NCI-H2081 treated with DMSO at 0.1 percent for 48 hours (cell line): ENCODE measurements around the gene CDYL.

Source experiments
- DNase-seq: peaks from one replicate; lab custom pipeline; 2025; lab: John Stamatoyannopoulos, UW

CDYL gene, protein sequence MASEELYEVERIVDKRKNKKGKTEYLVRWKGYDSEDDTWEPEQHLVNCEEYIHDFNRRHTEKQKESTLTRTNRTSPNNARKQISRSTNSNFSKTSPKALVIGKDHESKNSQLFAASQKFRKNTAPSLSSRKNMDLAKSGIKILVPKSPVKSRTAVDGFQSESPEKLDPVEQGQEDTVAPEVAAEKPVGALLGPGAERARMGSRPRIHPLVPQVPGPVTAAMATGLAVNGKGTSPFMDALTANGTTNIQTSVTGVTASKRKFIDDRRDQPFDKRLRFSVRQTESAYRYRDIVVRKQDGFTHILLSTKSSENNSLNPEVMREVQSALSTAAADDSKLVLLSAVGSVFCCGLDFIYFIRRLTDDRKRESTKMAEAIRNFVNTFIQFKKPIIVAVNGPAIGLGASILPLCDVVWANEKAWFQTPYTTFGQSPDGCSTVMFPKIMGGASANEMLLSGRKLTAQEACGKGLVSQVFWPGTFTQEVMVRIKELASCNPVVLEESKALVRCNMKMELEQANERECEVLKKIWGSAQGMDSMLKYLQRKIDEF

DNA sequence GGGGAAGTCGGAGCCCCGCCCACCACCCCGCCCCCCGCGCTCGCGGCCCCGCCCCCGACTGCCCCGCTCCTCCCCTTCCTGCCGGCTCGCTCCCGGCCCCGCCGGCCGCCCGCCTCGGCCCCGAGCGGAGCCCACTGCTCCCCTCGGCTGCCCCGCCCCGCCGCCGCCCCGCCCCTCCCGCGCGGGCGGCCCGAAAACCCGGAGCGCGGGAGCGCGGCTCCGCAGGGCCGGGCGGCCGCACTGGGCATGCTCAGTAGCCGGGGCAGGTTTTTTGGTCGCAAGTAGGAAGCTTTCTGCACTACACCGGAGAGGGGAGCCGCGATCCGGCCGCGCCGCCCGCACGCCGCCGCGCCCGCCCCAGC lies at the start of gene CDYL:
CDYL (plus strand) TSS at position 274 of the 362 bp plus-strand sequence. CDS start 380 bp downstream, outside the sequence.
- peak; percentile 17 for DNase-seq

DNA sequence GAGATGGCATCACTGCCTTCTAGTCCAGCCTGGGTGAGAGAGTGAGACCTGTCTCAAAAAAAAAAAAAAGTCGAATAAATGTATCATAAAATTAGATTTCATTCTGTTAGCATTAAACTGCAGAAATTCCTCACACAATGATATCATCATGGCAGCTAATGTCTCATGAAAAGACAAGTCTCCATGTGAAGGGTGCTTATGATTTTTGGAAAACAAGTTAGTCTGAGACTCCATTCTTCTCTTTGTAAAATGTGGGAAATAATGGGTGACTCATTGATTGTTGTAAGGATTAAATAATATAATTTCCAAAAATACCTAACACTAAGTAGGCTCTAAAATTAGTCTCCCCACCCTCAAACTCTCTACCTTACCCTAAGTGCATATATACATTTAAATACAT lies 49.6 kb upstream of the CDYL start:
- no peak for DNase-seq

DNA sequence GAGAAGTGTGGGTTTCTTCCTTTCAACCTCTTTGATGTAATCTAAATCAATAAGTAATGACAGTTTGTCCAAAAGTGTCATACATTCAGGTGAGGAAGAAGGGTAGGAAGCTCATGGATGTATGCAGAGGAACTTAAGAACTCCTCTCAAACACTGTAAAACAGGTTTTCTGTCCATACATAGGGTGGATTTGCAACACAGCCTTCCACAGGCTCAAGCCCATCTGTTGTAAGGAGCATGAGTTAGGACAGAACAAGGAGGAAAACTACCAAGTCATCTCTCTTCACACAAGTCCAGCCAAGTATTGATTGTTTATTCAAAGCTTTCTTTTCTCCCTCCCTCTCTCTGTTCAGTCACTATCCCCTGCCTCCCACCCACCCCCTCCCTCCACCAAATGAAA lies 49.0 kb upstream of the CDYL start:
- DNase-seq = no peak

- DNase-seq = no peak
Observed at GRCh38 chr6:4727671-4728435, 48.4 kb upstream of the CDYL start.

DNA sequence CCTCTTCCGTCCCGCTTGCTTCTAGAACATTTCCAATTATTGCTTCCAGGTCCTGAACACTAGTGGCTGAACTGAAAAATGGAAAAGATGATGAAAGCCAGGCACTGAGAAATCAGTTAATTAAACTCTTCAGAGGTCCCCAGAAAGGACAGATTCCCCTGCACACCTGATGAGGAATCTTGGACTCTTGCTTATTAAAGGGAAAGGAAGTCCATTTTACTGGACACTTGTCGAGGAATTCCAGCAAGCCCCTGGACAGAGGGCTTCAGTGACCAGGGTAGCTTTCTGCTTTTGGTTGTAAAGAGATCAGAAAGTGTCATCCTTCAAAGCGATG lies 47.8 kb upstream of the CDYL start:
- DNase-seq = no peak

DNA sequence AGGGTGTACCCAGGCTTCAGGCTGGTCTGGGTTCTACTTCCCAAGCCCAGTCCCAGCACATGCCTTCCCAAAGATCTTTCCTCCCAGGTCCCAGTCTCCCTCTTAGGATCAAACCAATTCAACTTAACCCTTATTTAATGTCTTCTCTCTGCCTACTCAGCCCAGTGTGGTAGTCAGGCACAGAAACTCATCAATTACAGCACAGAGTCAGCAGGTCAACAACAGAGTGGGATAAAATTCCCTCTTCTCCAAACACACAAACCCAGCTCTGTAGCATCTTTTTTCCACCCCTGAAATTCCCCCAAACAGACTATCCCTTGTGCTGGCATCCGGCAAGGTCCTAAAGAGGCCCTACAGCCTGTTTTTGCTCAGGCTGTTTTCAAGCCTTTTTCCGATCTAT lies 47.3 kb upstream of the CDYL start:
- DNase-seq = no peak

DNA sequence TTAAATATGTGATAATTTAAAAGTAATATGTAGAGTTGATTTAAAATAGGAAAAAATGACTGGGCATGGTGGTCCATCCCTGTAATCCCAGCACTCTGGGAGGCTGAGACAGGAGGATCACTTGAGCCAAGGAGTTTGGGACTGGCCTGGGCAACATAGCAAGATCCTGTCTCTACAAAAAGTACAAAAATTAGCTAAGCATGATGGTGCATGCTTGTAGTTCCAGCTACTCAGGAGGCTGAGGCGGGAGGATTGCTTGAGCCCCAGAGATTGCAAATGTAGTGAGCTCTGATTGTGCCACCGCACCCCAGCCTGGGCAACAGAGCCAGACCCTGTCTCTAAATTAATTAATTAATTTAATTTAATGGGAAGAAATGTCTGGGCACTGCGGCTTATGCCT lies 44.2 kb upstream of the CDYL start:
- DNase-seq = no peak

DNA sequence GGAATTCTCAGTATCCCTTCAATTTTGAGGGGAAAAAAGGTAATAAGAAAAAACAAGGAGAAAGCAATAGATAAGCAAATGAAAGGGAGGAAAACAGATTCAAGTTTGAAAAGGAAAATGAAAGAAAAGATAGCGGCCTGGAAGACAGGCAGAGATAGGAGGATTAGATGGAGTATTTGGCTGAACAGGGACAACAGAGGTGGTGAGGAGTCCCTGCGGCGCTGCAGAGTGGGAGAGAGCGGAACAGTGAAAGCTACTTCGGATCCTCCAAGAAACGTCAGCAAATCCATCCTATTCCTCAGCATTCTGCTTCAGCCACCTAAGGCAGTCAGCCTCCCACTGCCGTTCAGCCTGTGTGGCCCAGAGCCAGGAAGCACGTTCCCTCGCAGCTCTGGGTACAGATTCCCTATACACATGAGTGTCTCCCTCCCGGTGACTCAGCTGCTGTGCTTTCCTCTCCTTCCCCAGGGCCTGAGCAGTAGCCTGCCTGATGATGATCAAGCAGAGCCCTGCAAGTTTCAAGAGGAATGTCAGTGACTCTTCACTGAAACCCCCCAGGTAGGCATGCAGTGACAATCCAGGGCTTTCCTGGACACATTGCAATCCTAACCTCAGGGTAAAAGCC lies 43.4 kb upstream of the CDYL start:
- no peak for DNase-seq

- DNase-seq = no peak
Observed at GRCh38 chr6:4736371-4736873, 39.8 kb upstream of the CDYL start.

- DNase-seq = no peak
Observed at GRCh38 chr6:4740032-4740431, 36.2 kb upstream of the CDYL start.

GRCh38 chr6:4743062-4743461 lies 33.1 kb upstream of the CDYL start:
- no peak for DNase-seq

GRCh38 chr6:4743926-4744325 lies 32.3 kb upstream of the CDYL start:
- no peak for DNase-seq

DNA sequence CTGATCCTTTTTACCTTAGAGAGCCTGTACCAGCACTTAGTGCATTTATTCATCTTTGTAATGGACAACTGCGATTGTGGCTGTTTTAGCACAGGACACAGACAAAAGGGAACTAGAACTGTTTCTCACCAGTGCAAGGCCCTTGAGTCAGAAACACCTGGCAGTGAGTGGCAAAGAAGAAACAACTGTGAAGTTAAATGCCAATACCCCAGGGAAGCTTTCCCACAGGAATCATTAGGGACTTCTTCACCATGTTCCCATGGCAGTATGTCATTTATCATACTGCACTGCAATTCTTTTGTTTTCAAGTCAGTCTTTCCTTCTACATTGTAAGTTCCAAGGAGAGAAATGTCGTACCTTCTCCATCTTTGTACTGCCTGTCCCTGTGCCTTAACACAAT lies 28.6 kb upstream of the CDYL start:
- DNase-seq = no peak

DNA sequence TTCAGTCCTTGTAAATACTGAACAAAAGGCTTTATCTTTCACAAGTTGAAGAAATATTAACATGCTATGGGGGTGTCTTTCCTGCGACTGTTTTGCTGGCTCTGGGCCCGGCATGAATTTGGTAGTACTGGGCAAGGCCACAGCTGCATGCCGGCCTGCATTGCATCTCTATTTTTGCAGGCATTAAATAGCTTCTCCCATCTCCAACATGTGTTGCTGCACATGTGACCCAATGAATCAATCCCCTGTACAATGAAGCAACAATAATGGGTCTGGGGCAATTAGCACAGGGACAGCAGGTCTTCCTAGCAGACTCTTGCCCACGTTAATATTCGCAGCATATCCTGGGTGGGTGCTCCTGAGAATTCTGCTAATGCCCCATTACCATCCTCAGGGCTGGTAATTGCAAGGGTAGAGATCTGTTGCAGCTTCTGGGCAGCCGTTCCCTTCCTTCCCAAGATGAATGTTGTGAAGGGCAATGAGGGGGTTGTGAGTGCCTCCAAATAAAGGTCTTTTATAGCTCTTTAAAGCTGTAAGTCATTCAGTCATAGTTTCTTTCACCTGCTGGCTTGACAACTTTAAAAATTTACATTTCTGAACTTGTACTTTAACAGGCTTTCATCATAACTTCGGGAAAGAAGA lies 24.3 kb upstream of the CDYL start:
- no peak for DNase-seq

- no peak for DNase-seq
Observed at GRCh38 chr6:4756247-4756646, 20.0 kb upstream of the CDYL start.

- DNase-seq = no peak
Observed at GRCh38 chr6:4759997-4760396, 16.2 kb upstream of the CDYL start.

DNA sequence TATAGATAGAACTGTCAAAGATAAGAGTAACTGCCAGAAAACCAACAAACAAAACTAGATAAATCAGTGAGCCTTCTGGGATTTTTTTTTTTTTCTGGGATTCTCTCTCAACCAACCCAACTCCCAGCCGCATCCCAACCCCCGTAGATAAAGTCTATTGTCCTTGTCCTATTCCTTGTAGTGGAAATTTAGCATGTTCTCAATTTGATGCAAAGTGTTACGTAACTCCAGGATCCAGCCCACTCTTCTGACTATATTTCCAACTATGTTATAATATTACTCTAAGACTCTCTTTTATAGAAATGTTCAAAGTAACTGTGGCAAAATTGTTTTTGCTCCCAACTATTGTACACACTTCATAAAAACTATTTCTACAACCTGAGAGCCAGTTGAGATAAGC lies 15.4 kb upstream of the CDYL start:
- no peak for DNase-seq

DNA sequence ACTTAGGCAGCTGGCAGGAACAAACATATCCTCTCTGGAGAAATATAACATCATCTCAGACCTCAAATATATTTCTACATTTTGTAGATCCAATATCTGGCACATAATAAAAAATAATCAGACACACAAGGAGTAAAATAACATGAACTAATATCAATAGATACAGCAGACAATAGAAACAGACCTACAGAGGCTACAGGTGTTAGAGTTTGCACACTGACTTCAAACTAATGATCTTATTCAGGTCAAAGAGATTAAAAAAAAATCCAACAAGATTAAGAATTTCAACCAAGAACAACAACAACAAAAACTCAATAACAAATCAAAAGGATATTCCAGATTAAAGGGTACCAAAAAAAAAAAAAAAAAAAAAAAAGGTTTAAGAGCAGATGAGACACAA lies 13.9 kb upstream of the CDYL start:
- DNase-seq = no peak

GRCh38 chr6:4763921-4764320 lies 12.3 kb upstream of the CDYL start:
- no peak for DNase-seq

DNA sequence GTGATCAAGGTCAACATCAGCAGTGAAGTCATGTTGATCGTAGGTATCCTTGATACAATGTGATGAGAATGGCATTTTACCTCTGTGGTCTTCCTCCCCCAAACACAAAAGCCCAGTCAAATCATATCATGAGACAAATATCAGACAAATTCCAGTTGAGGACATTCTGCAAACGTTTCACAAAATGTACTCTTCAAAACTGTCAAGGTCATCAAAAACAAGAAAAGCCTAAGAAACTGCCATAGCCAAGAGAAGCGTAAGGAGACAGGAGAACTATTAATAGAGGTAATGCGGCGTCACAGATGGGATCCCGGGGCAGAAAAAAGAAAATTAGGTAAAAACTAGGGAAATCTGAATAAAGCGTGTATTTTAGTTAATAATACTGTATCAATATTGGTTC lies 7.4 kb upstream of the CDYL start:
- DNase-seq = no peak

GRCh38 chr6:4772750-4773149 lies 3.5 kb upstream of the CDYL start:
- DNase-seq = no peak

- no peak for DNase-seq
Observed at GRCh38 chr6:4773181-4773580, 3.0 kb upstream of the CDYL start.
